Astrocyte of the hippocampus (primary cell): Measurements from ENCODE around the gene NR2C2AP.
A peak's percentile ranks its signal among the peaks of the same experiment; 100 is the strongest.
"Not testable (repeated sequence)": the region's sequence is repeated elsewhere in the genome, so short reads cannot be mapped to it uniquely, and the experiment has no call there.

Experiments used
- DNase-seq: peaks from one replicate; pipeline ENCODE4 v3.0.0; 2011; ENCODE audit warnings: low read depth, low spot score

Gene NR2C2AP

DNA sequence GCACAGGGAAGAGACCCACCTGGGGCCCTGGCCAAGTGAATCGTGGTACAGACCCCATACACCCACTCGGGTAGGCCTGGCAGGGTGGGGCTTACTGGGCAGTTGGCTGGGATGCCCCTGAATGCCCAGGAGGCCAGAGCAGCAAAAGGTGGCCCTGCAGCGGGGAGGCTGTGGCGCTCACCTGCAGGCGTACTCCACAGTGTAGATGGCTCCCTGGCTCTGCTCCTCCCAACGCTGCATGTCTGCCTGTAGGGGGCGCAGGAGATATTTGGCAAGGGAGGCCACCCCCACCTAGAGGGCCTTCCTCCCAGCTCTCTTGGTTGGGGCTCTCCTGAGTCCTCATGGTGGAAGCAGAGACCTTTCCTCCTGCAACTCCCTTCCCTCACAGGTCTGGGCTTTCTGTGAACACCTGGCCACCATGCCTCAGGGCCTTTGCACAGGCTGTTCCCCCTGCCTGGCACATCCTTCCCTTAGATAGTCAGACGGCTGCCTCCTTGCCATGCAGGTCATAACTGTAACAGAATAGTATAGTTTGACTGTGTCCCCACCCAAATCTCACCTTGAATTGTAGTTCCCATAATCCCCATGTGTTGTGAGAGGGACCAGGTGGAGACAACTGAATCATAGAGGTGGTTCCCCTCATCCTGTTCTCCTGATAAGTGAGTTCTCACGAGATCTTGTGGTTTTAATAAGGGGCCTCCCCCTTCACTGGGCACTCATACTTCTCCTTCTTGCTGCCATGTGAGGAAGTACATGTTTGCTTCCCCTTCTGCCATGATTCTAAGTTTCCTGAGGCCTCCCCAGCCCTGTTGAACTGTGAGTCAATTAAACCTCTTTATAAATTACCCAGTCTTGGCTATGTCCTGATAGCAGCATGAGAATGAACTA is 17.1 kb downstream of the NR2C2AP start:
- peak; percentile 50 for DNase-seq

DNA sequence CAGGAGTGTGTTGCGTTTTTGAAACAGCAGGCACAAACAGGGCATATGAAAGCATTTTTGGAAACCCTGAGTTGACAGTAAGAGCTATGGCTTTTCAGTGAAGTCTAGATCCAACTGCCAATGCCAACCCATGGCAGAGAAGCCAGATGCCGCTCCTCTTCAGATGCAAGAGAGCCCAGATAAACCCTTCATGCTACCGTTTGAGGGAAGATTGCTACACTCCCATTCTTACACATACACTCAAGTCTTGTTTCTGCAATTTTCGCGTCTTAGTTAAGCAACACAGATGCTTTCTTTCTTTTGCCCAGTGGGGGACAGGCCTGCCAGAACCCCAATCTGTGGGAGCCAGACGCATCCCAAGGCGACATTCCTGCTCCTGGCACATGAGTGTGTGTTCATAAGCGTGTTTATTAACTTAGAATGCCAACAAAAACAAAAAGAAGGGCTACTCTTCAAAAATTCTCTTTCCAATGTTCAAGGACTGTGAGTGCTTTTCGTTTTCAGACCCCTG is 21.7 kb downstream of the NR2C2AP start:
- DNase-seq = no peak

- peak; percentile 24 for DNase-seq
Observed at GRCh38 chr19:19179548-19180441, 23.4 kb downstream of the NR2C2AP start.

- DNase-seq = no peak
Observed at GRCh38 chr19:19176950-19177349, 26.3 kb downstream of the NR2C2AP start.

DNA sequence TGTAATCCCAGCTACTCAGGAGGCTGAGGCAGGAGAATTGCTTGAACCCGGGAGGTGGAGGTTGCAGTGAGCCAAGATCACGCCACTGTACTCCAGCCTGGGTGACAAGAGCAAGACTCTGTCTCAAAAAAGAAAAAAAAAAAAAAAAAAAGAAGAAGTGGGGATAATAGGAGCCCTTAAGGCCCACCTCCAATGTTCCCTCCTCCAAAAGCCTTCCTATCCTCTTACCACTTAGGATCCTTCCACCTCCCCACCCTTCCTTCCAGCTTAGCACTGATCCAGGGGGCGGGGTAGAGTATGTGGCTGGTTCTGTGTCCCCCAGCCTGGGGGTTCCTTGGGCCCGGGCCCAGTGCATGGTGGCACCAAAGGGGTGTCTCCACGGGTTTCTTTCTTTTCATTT is 30.0 kb downstream of the NR2C2AP start:
- not testable (repeated sequence) for DNase-seq

GRCh38 chr19:19171821-19172532 is 31.2 kb downstream of the NR2C2AP start:
- DNase-seq = no peak

GRCh38 chr19:19170873-19171672 is 32.1 kb downstream of the NR2C2AP start:
- no peak for DNase-seq

- DNase-seq = peak; percentile 88
Observed at GRCh38 chr19:19170053-19170872, 33.0 kb downstream of the NR2C2AP start, which contains the start of gene MEF2B. Gene MEF2B, minus strand, starts transcription at chr19:19170263. Its CDS starts 19,528 bp downstream, at chr19:19150735.

DNA sequence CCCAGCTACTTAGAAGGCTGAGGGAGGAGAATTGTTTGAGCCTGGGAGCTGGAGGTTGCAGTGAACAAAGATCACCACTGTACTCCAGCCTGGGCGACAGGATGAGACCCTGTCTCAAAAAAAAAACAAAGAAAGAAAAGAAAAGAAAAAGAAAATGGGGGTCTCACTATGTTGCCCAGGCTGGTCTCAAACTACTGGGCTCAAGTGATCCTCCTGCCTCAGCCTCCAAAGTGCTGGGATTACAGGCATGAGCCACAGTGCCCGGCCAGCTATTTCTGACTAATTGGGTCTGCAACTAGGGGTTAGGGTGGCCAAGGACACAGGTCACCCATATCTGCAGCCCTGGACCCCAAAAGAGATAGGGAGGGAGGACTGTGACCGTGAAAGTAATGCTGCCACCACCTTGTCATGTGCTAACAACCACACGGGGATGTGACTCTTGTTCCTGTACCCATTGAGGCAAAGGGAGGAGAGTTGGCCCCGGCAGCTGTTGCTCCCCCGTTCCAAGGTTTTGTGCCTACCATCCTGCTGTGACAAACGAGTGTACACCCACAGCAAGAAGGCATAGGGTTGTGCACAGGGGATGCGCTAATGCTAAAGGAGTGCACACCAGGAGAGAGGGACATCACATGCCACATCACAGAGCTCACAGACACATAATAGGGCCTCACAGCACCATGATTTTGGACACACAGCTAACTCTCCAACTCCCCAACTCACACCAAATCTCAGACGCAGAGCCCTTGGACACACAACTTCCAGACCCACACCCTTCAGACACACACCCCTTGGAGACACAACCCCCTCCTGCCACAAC is 33.8 kb downstream of the NR2C2AP start:
- no peak for DNase-seq

GRCh38 chr19:19167612-19168011 is 35.6 kb downstream of the NR2C2AP start:
- no peak for DNase-seq

DNA sequence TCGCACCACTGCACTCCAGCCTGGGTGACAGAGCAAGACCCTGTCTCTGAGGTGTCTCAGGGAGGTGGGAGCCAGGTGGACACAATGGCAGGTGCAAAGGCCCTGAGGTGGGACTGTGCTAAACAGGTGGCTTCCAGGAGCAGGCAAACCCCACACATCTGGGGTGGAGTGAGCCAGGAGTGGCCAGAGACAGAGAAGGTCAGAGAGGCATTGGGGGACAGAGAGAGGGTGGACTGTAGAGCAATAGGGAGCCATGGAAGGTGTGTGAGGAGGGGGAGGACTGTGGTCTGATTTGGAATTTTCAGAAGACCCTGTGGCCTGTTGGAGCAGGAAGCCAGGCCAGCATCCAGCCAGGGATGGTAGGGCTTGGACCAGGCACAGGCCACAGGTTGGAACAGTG is 37.8 kb downstream of the NR2C2AP start:
- no peak for DNase-seq

DNA sequence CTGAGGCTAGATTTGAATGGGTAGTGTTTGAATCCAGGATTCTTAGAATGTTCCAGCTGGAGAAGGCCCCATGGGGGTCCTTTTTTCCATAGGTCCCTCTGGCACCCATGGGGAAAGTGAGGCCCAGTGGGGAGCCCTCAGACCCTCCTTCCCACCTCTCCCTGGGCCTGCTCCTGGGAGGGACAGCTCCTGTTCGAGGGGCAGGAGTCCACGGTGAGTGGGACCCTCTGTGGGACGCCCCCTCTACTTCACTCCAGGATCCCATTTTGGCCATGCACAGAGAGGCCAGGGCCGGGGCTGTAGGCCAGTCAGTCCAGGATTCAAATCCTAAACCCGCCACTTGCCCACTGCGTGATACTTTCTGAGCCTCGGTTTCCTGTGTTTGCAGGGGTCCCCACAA is 40.7 kb downstream of the NR2C2AP start:
- DNase-seq = no peak

DNA sequence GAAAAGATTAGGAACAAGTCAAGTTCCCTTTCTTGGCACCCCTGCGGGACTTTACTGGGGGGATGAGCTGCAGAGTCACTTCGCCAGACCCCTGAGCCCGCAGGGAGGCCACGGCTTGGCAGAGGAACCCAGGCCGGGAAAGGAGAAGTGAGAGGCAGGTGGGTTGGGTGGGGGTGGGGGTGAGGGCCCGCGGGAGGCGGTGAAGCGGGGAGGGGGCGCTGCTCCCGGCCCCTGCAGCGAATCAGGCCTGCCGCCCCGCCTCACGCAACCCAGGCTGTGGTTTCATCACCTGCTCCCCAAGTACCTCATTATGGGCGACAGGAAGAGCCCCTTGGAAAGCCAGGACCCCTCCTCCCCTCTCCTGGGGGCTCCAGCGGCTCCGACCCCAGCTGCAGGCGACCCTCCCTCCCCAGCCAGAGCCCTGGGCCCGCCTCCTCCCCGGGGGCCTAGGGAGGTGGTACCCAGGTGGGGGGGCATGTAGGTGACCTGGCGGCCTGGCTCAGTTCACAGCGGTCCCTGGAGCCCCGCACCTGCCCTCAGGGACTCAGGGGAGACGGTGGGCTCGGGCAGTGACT is 42.7 kb downstream of the NR2C2AP start:
- no peak for DNase-seq

- DNase-seq = no peak
Observed at GRCh38 chr19:19159534-19159933, 43.7 kb downstream of the NR2C2AP start.

- no peak for DNase-seq
Observed at GRCh38 chr19:19157808-19158207, 45.4 kb downstream of the NR2C2AP start.

DNA sequence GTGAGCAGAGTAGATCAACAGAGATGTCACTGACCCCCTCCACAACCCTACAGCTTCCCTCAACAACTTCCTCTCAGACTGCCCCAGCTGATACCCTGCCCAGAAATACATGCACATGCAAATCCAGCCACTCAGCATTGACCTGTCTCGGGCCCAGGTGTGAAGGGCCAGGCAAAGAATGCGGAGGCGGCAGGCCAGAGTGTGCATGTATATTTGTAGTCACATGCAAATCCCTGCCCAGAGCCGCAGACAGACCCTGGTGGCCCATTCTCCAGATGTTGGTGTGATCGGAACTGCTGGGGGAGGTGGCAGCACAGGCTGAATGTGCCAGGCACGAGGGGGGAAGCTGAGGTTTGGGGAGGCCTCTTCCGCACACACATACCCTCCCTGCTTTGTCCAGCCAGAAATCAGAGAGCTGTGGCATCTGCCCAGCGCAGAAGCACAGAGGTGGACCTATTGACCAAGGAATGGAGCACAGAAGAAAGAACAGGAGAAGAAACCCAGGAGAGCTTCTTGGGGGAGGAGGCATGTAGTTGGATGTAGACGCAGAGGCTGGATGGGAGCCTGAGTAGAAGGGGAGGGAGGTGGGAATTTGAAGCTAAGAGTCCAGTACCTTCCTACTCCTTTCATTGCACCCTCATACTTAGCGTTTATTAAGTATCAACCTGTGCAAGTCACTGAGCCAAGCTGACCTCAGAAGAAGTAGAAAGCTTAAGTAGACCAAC is 47.6 kb downstream of the NR2C2AP start:
- DNase-seq = no peak

- no peak for DNase-seq
Observed at GRCh38 chr19:19154768-19155494, 48.3 kb downstream of the NR2C2AP start.
